Gastroesophageal sphincter (tissue), 3 donors: ENCODE data around the gene HOXA1.

Experiments used
- CTCF ChIP-seq, 4 experiments: fragments of 200-600 bp in 2 of 4; fragments of 450-650 bp in 2 of 4; sonication (generic) in 1 of 4; IDR thresholded peaks; one replicate each; pipeline ENCODE4 v1.5.1; 2017 to 2019; ENCODE audit warnings: antibody characterized with exemption in 4 of 4, mild to moderate bottlenecking in 2 of 4, moderate library complexity in 2 of 4
- POLR2A ChIP-seq, 2 donors: fragments of 450-650 bp; IDR thresholded peaks; one replicate each; pipeline ENCODE4 v1.6.1; 2017; ENCODE audit warnings: antibody characterized with exemption in 2 of 2, mild to moderate bottlenecking in 2 of 2, moderate library complexity in 1 of 2

- TF ChIP-seq CTCF (IDR thresholded peaks at IDR 0.05) (no peak), POLR2A (IDR thresholded peaks at IDR 0.05) (no peak)
Measured at GRCh38 chr7:27106901-27107240, 11.1 kb upstream of the HOXA1 start.
